A549 (cell line): ENCODE results near the gene CIDEA. TPM values are rescaled to one million over a fixed set of nuclear protein-coding genes. Genes with fewer than 3 reads are reported as not detected.

Experiments
- ATAC-seq, 2 experiments: fragments of 200-7000 bp in 1 of 2; fragments of >200 bp in 1 of 2; cut with Nextera tagmentation in 1 of 2; cut with Tn5 transposase in 1 of 2; 3 replicates each; pipeline versions ENCODE4 v1.8.0 to v1.9.1; 2018 to 2020; ENCODE audit warnings: mild to moderate bottlenecking in 1 of 2, moderate library complexity in 1 of 2
- CTCF ChIA-PET: fragments of 300-600 bp; sonication (Branson Sonifier 250); formaldehyde crosslinking; extraction: SDS; loops from one replicate; lab custom pipeline; 2021; ENCODE audit warnings: antibody characterized with exemption, inconsistent platforms; lab: Yijun Ruan, JAX
- POLR2A ChIA-PET: fragments of 350-600 bp; formaldehyde crosslinking; extraction: SDS; loops from one replicate; lab custom pipeline; 2021; ENCODE audit warnings: antibody characterized with exemption, inconsistent platforms; lab: Yijun Ruan, JAX
- DNase-seq, 2 experiments: peaks; one replicate each; pipeline versions ENCODE4 v3.0.0 to v3.0.0-alpha.2; 2011 to 2016; ENCODE audit warnings: low read depth in 1 of 2, low spot score in 1 of 2
- FAIRE-seq: peaks from 2 replicates; lab custom pipeline; 2011; peaks lifted over from hg19 to GRCh38; lab: Jason Lieb, UNC
- H3K27ac ChIP-seq, 2 experiments: fragments of >200 bp; sonication (Bioruptor Twin); formaldehyde crosslinking; 3 replicates each; pipeline ENCODE4 v1.5.1; 2016 to 2017
- H3K4me1 ChIP-seq: fragments of >200 bp; sonication (Bioruptor Twin); formaldehyde crosslinking; 3 replicates; pipeline ENCODE4 v1.6.1; 2016
- H3K4me2 ChIP-seq: fragments of >200 bp; sonication (Bioruptor Twin); formaldehyde crosslinking; 3 replicates; pipeline ENCODE4 v1.6.1; 2016
- H3K4me3 ChIP-seq: fragments of >200 bp; sonication (Bioruptor Twin); formaldehyde crosslinking; 3 replicates; pipeline ENCODE4 v1.5.1; 2016
- H3K9me3 ChIP-seq: fragments of >200 bp; sonication (Bioruptor Twin); formaldehyde crosslinking; 3 replicates; pipeline ENCODE4 v1.6.1; 2016
- CBX8 ChIP-seq: fragments of 200-600 bp; sonication (generic); IDR thresholded peaks from 2 replicates; pipeline ENCODE4 v1.6.1; 2016
- CHD2 ChIP-seq: fragments of 150-350 bp; IDR thresholded peaks from 2 replicates; pipeline ENCODE4 v1.6.1; 2014; ENCODE audit warnings: low read length; ENCODE audit not compliant: partially characterized antibody
- CHD4 ChIP-seq: fragments of 200-600 bp; sonication (generic); IDR thresholded peaks from 2 replicates; pipeline ENCODE4 v1.6.1; 2016; ENCODE audit warnings: antibody characterized with exemption, mild to moderate bottlenecking, borderline replicate concordance
- EHF ChIP-seq: fragments of 250-450 bp; sonication (Bioruptor Pico); IDR thresholded peaks from 2 replicates; pipeline ENCODE4 v1.5.0; 2020; ENCODE audit warnings: mild to moderate bottlenecking
- ESRRA ChIP-seq: fragments of 150-350 bp; IDR thresholded peaks from 2 replicates; pipeline ENCODE4 v1.6.1; 2014; ENCODE audit warnings: mild to moderate bottlenecking, low read length, borderline replicate concordance
- FOSB ChIP-seq: fragments of 250-450 bp; sonication (Bioruptor Pico); IDR thresholded peaks from 2 replicates; pipeline ENCODE4 v1.5.0; 2020; ENCODE audit warnings: mild to moderate bottlenecking, moderate library complexity
- HOXA7 ChIP-seq: fragments of 250-450 bp; sonication (Bioruptor Pico); IDR thresholded peaks from 2 replicates; pipeline ENCODE4 v1.5.0; 2020; ENCODE audit warnings: mild to moderate bottlenecking, moderate library complexity
- HOXB13 ChIP-seq: fragments of 250-450 bp; sonication (Bioruptor Pico); IDR thresholded peaks from 2 replicates; pipeline ENCODE4 v1.5.0; 2020; ENCODE audit warnings: low read depth, mild to moderate bottlenecking, moderate library complexity
- JUN ChIP-seq, 2 experiments: fragments of >200 bp; sonication (Bioruptor Twin); formaldehyde crosslinking; IDR thresholded peaks; 2 replicates in 1 of 2; 3 replicates in 1 of 2; pipeline ENCODE4 v1.6.1; 2016 to 2017
- KDM5A ChIP-seq: fragments of 200-600 bp; sonication (generic); IDR thresholded peaks from 2 replicates; pipeline ENCODE4 v1.6.1; 2016; ENCODE audit warnings: antibody characterized with exemption, mild to moderate bottlenecking
- MAFK ChIP-seq: fragments of 450-650 bp; IDR thresholded peaks from 2 replicates; pipeline ENCODE4 v1.6.1; 2014; ENCODE audit not compliant: partially characterized antibody
- MYC ChIP-seq: IDR thresholded peaks from 2 replicates; pipeline ENCODE4 v1.6.1; 2012; ENCODE audit warnings: mild to moderate bottlenecking, inconsistent platforms, low read length, improper control_type of control experiment, borderline replicate concordance
- NFE2L2 ChIP-seq: fragments of 150-350 bp; conservative IDR thresholded peaks from 2 replicates; pipeline ENCODE4 v1.6.1; 2014; ENCODE audit warnings: low read length
- NPAS2 ChIP-seq: fragments of 250-450 bp; sonication (Bioruptor Pico); IDR thresholded peaks from 2 replicates; pipeline ENCODE4 v1.8.0; 2022; ENCODE audit warnings: mild to moderate bottlenecking, moderate library complexity, borderline replicate concordance
- NR3C1 ChIP-seq: fragments of >200 bp; sonication (Bioruptor Twin); formaldehyde crosslinking; IDR thresholded peaks from 3 replicates; pipeline ENCODE4 v1.6.1; 2017
- PHF8 ChIP-seq: fragments of 200-600 bp; sonication (generic); IDR thresholded peaks from 2 replicates; pipeline ENCODE4 v1.6.1; 2016; ENCODE audit warnings: low read depth, mild to moderate bottlenecking, antibody characterized with exemption, moderate library complexity, borderline replicate concordance
- RCOR1 ChIP-seq: fragments of 150-350 bp; IDR thresholded peaks from 2 replicates; pipeline ENCODE4 v1.6.1; 2014; ENCODE audit warnings: antibody characterized with exemption, low read length, low read depth
- TFCP2L1 ChIP-seq: fragments of 250-450 bp; sonication (Bioruptor Pico); IDR thresholded peaks from 2 replicates; pipeline ENCODE4 v1.5.0; 2021; ENCODE audit warnings: mild to moderate bottlenecking
- TP53 ChIP-seq: fragments of 250-450 bp; sonication (Bioruptor Pico); IDR thresholded peaks from 2 replicates; pipeline ENCODE4 v1.5.0; 2021; ENCODE audit warnings: mild to moderate bottlenecking, moderate library complexity
- ZC3H11A ChIP-seq: fragments of 450-650 bp; IDR thresholded peaks from 2 replicates; pipeline ENCODE4 v1.6.1; 2014; ENCODE audit warnings: antibody characterized with exemption, mild to moderate bottlenecking
- ZFP36 ChIP-seq: fragments of 450-650 bp; IDR thresholded peaks from 2 replicates; pipeline ENCODE4 v1.6.1; 2014; ENCODE audit warnings: borderline replicate concordance; ENCODE audit not compliant: partially characterized antibody
- ZSCAN20 ChIP-seq: fragments of 250-450 bp; sonication (Bioruptor Pico); IDR thresholded peaks from 2 replicates; pipeline ENCODE4 v1.8.0; 2022; ENCODE audit warnings: mild to moderate bottlenecking, moderate library complexity
- WGBS: methylation state at CpG from one replicate; pipeline ENCODE4 v1.1.6; 2017; ENCODE audit errors: missing lambda C conversion rate; 5-methylcytosine and 5-hydroxymethylcytosine counted together
- polyA plus RNA-seq, 4 experiments: library from polyadenylated mRNA; depleted of rRNA in 3 of 4; stranded (reverse); fragments of >200 nt; fragmentation: RNase III in 1 of 4; extraction: RNeasy Plus Mini Kit Qiagen cat#74134 plus additional on column Dnase treatment in 1 of 4; gene quantifications; 2 replicates in 3 of 4; 3 replicates in 1 of 4; pipeline ENCODE4 v1.2.3, GENCODE V29; 2011 to 2017
- TF ChIP-seq, protein P1 (sequence below): fragments of 250-450 bp; sonication (Bioruptor Pico); IDR thresholded peaks from 2 replicates; pipeline ENCODE4 v1.5.0; 2020; ENCODE audit warnings: low read depth, mild to moderate bottlenecking, moderate library complexity
- TF ChIP-seq, protein P2 (sequence below): fragments of 250-450 bp; sonication (Bioruptor Pico); IDR thresholded peaks from 2 replicates; pipeline ENCODE4 v1.5.0; 2021; ENCODE audit warnings: mild to moderate bottlenecking, moderate library complexity, borderline replicate concordance
- TF ChIP-seq, protein P3 (sequence below): fragments of >200 bp; sonication (Bioruptor Twin); formaldehyde crosslinking; IDR thresholded peaks from 3 replicates; pipeline ENCODE4 v1.5.1; 2016

CIDEA gene
- polyA plus RNA-seq, 2 of the 4 experiments (the other 2 are of a cell fraction) = not detected

DNA sequence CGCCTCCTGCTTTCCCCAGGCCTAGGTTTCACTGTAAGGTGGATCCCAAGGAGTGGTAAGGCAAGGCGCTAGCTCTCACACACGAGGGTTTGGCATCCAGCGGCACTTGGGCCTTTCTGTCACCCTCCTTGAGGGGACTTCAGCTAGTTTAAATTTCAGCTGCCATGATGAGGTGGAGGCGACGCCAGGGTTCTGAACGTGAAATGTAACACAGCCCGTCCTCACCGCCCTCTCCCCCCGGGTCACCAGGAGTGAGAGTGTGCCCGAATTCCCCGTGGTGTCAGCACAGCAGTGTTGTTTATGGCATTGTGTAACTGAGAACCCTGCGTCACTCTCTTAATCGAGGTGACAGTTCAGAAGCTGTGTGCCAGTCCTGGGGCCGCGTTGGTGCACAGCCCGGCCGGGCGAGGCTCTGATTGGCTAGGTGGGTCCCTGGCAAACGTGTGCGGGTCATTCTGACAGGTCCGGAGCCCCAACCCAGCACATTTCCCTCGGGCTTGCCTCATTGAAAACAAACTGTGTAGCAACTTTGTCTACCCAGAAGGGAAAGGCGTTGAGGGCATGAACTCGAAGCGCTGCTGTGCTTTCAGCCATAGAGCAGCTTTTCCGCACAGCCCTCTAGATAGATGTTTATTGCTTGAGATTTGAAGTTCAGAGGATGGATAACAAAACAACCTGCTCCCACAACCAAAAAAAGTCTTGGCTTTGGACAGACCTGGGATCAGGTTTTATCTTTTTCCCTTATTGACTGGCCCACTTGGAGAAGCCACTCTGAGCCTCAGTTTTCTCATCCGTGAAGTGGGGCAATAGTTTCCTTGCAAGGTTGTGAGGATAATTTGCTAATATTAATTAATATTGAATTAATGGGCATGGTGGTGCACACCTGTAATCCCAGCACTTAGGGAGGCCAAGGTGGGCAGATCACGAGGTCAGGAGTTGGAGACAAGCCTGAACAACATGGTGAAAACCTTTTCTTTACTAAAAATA is 4.9 kb downstream of the CIDEA start (continued):
- no peak for TF ChIP-seq HOXB13 (CRISPR knock-in tag)

DNA sequence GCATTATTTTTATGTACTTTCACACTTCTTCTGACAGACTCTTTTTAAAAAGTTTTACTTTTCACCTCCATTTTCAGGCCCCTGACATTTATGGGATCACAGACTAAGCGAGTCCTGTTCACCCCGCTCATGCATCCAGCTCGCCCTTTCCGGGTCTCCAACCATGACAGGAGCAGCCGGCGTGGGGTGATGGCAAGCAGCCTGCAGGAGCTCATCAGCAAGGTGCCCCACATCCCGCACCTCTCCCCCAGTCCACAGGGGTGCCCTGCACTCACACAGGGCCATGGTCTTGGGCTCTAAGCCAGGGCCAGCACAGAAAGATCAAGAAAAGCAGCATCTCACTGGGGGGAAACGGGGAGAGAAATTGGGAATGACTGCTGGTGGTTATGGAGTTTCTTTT is 8.6 kb downstream of the CIDEA start:
- no peaks in the 10 kb centered on the region for H3K9me3 ChIP-seq
- DNase-seq (no peak), ATAC-seq (no peak), FAIRE-seq (no peak)
- no peak overlapping the region for H3K4me3 ChIP-seq
- ChIA-PET POLR2A (no interaction called here), CTCF (interaction anchor here (0.6 to 4.2 kb wide), 2 partner anchors 9 to 18 kb away, joined by 3 to 30 read pairs; no protein-coding TSS in a partner anchor)
- no peak overlapping the region for H3K4me2 ChIP-seq
- no peak for TF ChIP-seq MAFK
- no peak for TF ChIP-seq HOXA7 (CRISPR knock-in tag)
- no peak for TF ChIP-seq FOSB (CRISPR knock-in tag)
- no peak for TF ChIP-seq CHD4
- no peak for TF ChIP-seq ZSCAN20 (CRISPR knock-in tag)
- TF ChIP-seq RCOR1 = no peak
- no peak for TF ChIP-seq KDM5A
- no peak for TF ChIP-seq MYC
- no peak for TF ChIP-seq CHD2
- TF ChIP-seq NFE2L2 = no peak
- no peak for TF ChIP-seq JUN (IDR thresholded peaks at IDR 0.05)
- TF ChIP-seq ZC3H11A = no peak
- TF ChIP-seq NR3C1 = no peak
- TF ChIP-seq, protein P1, sequence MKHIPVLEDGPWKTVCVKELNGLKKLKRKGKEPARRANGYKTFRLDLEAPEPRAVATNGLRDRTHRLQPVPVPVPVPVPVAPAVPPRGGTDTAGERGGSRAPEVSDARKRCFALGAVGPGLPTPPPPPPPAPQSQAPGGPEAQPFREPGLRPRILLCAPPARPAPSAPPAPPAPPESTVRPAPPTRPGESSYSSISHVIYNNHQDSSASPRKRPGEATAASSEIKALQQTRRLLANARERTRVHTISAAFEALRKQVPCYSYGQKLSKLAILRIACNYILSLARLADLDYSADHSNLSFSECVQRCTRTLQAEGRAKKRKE (CRISPR knock-in tag) = no peak
- TF ChIP-seq, protein P2, sequence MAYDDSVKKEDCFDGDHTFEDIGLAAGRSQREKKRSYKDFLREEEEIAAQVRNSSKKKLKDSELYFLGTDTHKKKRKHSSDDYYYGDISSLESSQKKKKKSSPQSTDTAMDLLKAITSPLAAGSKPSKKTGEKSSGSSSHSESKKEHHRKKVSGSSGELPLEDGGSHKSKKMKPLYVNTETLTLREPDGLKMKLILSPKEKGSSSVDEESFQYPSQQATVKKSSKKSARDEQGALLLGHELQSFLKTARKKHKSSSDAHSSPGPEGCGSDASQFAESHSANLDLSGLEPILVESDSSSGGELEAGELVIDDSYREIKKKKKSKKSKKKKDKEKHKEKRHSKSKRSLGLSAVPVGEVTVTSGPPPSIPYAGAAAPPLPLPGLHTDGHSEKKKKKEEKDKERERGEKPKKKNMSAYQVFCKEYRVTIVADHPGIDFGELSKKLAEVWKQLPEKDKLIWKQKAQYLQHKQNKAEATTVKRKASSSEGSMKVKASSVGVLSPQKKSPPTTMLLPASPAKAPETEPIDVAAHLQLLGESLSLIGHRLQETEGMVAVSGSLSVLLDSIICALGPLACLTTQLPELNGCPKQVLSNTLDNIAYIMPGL = no peak
- TF ChIP-seq CBX8 = no peak
- no peak for TF ChIP-seq PHF8
- H3K4me1 ChIP-seq = no peaks in the 10 kb centered on the region
- 57% methylated on average over 8 of the region's 8 CpGs for WGBS
- no peak overlapping the region for H3K27ac ChIP-seq

DNA sequence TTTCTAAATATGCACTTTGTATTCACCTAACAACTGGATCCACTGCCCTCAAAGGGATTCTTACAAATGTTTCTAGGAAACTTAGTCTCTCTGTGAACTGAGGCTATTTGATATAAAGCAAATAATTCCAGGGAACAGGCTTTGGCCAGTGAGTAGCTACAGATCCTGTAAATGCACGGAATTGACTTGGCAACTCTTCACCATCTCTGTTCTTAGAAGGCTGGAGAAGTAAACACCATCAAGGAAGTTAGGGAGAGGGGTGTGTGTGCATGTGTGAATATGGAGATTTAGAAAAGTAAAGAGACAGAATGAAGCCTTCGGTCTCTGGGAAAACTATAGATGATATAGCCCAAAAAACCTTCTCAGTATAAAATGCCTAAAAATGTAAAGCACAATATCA is 10.7 kb downstream of the CIDEA start:
- DNase-seq (no peak), ATAC-seq (no peak), FAIRE-seq (no peak)
- 53% methylated on average over 2 of the region's 2 CpGs for WGBS
- ChIA-PET POLR2A (no interaction called here), CTCF (interaction anchor here (1.0 to 1.9 kb wide), 2 partner anchors 18 to 28 kb away, joined by 4 to 7 read pairs; no protein-coding TSS in a partner anchor)
- Histone ChIP-seq H3K4me2 (no peak overlapping the region), H3K4me3 (no peak overlapping the region), H3K9me3 (no peaks in the 10 kb centered on the region), H3K27ac (no peak overlapping the region), H3K4me1 (no peaks in the 10 kb centered on the region)
- TF ChIP-seq ESRRA (no peak), TP53 (CRISPR knock-in tag) (no peak), EHF (CRISPR knock-in tag) (no peak), HOXB13 (CRISPR knock-in tag) (no peak), ZFP36 (no peak), TFCP2L1 (CRISPR knock-in tag) (no peak), ZC3H11A (no peak), CHD2 (no peak), CBX8 (no peak), FOSB (CRISPR knock-in tag) (no peak), RCOR1 (no peak), NPAS2 (CRISPR knock-in tag) (no peak), ZSCAN20 (CRISPR knock-in tag) (no peak)
- TF ChIP-seq, protein P3, sequence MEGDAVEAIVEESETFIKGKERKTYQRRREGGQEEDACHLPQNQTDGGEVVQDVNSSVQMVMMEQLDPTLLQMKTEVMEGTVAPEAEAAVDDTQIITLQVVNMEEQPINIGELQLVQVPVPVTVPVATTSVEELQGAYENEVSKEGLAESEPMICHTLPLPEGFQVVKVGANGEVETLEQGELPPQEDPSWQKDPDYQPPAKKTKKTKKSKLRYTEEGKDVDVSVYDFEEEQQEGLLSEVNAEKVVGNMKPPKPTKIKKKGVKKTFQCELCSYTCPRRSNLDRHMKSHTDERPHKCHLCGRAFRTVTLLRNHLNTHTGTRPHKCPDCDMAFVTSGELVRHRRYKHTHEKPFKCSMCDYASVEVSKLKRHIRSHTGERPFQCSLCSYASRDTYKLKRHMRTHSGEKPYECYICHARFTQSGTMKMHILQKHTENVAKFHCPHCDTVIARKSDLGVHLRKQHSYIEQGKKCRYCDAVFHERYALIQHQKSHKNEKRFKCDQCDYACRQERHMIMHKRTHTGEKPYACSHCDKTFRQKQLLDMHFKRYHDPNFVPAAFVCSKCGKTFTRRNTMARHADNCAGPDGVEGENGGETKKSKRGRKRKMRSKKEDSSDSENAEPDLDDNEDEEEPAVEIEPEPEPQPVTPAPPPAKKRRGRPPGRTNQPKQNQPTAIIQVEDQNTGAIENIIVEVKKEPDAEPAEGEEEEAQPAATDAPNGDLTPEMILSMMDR = no peak
